ENCODE results near the gene MAPK8IP2. TPM values are rescaled to one million over a fixed set of nuclear protein-coding genes. Genes with fewer than 3 reads are reported as not detected.

MAPK8IP2 gene
- total and polyA plus RNA-seq, 2 of the 13 experiments (the other 11 are each of a cell fraction or from before 2014, with no cell fraction given), result 1.3 to 2.6 TPM

GRCh38 chr22:50599816-50600455 lies 657 bp upstream of the MAPK8IP2 start (continued):
- TF ChIP-seq HBP1 (CRISPR knock-in tag; IDR thresholded peaks at IDR 0.05; ENCODE audit: low read depth) (peak; percentile 100), RNF2 (conservative IDR thresholded peaks at IDR 0.05; ENCODE audit: low read depth) (no peak), ZNF747 (CRISPR knock-in tag; IDR thresholded peaks at IDR 0.05; ENCODE audit: borderline replicate concordance) (peak; percentile 49; the same call in 1 of the 2 replicates), ZBTB34 (CRISPR knock-in tag; IDR thresholded peaks at IDR 0.05) (0 out of 2 replicates have a peak, but pooled peaks have one; percentile 24), PAXIP1 (CRISPR knock-in tag; conservative IDR thresholded peaks at IDR 0.05) (no peak; the same call in 1 of the 2 replicates), SMARCC2 (IDR thresholded peaks at IDR 0.05) (no peak), MLLT10 (CRISPR knock-in tag; IDR thresholded peaks at IDR 0.05) (peak; percentile 84; the same call in 1 of the 2 replicates), ZNF841 (CRISPR knock-in tag; IDR thresholded peaks at IDR 0.05; ENCODE audit: borderline replicate concordance) (peak; percentile 97), KAT8 (CRISPR knock-in tag; IDR thresholded peaks at IDR 0.05) (peak; percentile 78; the same call in 1 of the 2 replicates), MXI1 (IDR thresholded peaks at IDR 0.05; ENCODE audit: borderline replicate concordance, low read depth, low read length) (peak; percentile 98), ZBTB44 (CRISPR knock-in tag; IDR thresholded peaks at IDR 0.05) (peak; percentile 99), RBFOX2 (IDR thresholded peaks at IDR 0.05; ENCODE audit: low read depth, low read length) (no peak), FOXJ3 (CRISPR knock-in tag; IDR thresholded peaks at IDR 0.05; ENCODE audit: borderline replicate concordance) (peak; percentile 63; the same call in 1 of the 2 replicates), ZNF256 (CRISPR knock-in tag; conservative IDR thresholded peaks at IDR 0.05) (peak; percentile 99), ZNF180 (CRISPR knock-in tag; IDR thresholded peaks at IDR 0.05; ENCODE audit: borderline replicate concordance, low read depth) (peak; percentile 96; the same call in 1 of the 2 replicates), ZNF430 (CRISPR knock-in tag; IDR thresholded peaks at IDR 0.05) (peak; percentile 100), ZFP90 (CRISPR knock-in tag; IDR thresholded peaks at IDR 0.05; ENCODE audit: borderline replicate concordance) (peak; percentile 99), ZNF775 (CRISPR knock-in tag; IDR thresholded peaks at IDR 0.05; ENCODE audit: borderline replicate concordance) (0 out of 2 replicates have a peak, but pooled peaks have one; percentile 67), ZNF704 (CRISPR knock-in tag; IDR thresholded peaks at IDR 0.05; ENCODE audit: borderline replicate concordance) (peak; percentile 97), GZF1 (CRISPR knock-in tag; IDR thresholded peaks at IDR 0.05) (peak; percentile 94)
